AG10803 (cell line): ENCODE measurements around the gene THSD4.
A peak's percentile ranks its signal among the peaks of the same experiment; 100 is the strongest.

Source experiments
- DNase-seq: peaks from one replicate; pipeline ENCODE4 v3.0.0; 2010; ENCODE audit warnings: low read depth
- H3K4me3 ChIP-seq: 2 replicates; pipeline ENCODE4 v1.5.1; 2011; ENCODE audit warnings: mild to moderate bottlenecking, low read length, control low read depth
- CTCF ChIP-seq: conservative IDR thresholded peaks from 2 replicates; pipeline ENCODE4 v1.5.1; 2011; ENCODE audit warnings: mild to moderate bottlenecking, low read length, control low read depth, inconsistent platforms

THSD4 gene

DNA sequence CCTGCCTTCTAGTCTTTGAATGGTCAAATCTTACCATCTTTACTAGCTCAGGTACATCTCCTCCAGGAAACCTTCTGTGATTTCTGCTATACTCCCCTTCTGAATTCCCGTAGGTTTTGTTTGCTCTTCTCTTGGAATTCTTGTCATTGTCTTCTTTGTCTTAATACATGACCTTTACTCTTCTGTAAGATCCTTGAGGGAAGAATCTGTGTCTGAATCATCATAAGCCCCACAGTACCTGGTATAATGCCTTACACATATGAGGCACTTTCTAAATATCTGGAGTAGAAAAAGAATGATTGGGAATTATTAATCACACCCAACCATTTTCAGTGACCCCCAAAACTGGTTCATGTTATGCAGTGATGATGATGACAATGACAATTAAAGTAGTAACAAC is 485.0 kb downstream of the THSD4 start:
- DNase-seq, result no peak
- H3K4me3 ChIP-seq, result no peak overlapping the region
- TF ChIP-seq CTCF, result no peak

DNA sequence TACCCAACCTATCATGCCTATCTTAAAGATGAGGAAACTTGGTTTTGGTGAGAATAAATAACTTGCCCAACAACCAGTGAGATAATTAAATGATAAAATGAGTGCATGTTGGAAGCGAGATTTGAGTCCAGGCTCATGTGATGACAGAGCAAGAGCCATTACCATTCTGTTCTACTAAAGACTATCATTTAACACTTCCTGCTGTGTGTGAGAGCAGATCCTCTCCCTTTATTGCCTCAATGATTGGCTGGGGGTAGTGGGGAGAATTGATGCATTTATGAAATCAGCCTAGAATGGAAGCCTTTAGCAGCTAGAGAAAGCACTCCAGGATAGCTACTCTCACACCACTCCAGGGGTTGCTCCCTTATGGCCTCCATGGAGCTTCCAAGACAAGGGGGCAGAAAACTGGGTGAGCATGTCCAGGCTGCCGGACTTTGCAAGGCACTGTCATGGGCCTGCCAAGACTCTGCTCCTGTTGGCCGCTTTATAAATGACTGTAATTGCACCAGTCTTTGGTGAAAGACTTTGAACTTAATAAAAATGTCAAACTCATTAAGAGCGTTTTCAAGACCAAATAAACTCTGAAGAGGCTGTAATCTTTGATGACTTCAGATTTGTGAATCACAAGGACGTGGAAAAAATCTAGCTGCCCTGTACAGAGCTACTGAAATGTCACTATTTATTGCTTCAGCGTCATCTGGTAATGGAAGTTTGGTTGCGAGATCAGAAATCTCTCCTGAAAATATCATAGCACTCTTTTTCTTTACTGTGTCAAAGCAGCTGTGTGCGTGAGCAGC is 486.0 kb downstream of the THSD4 start:
- no peak overlapping the region for H3K4me3 ChIP-seq
- no peak for TF ChIP-seq CTCF
- DNase-seq, result no peak

- H3K4me3 ChIP-seq, result no peak overlapping the region
- no peak for DNase-seq
- TF ChIP-seq CTCF, result no peak
Observed at GRCh38 chr15:71603379-71603778, 488.1 kb downstream of the THSD4 start.

DNA sequence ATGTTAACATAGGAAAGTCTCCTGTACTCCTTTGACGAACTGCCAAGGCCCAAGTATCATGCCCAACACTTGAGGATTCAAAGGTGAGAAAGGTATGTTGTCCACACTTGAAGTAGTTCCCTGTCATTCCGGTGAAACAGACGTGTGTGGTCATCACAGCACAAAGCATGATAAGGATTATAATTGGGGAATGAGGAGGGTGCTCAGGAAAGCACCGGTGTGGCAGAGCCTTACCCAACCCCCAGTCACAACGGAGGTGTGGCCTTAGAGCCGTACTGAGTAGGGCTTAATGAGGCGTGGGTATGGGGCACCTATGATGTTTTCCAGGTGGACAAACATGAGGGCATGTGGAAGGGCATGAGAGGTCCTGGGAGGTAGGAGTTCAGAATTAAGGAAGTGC is 492.1 kb downstream of the THSD4 start:
- no peak for DNase-seq
- TF ChIP-seq CTCF, result no peak
- no peak overlapping the region for H3K4me3 ChIP-seq

DNA sequence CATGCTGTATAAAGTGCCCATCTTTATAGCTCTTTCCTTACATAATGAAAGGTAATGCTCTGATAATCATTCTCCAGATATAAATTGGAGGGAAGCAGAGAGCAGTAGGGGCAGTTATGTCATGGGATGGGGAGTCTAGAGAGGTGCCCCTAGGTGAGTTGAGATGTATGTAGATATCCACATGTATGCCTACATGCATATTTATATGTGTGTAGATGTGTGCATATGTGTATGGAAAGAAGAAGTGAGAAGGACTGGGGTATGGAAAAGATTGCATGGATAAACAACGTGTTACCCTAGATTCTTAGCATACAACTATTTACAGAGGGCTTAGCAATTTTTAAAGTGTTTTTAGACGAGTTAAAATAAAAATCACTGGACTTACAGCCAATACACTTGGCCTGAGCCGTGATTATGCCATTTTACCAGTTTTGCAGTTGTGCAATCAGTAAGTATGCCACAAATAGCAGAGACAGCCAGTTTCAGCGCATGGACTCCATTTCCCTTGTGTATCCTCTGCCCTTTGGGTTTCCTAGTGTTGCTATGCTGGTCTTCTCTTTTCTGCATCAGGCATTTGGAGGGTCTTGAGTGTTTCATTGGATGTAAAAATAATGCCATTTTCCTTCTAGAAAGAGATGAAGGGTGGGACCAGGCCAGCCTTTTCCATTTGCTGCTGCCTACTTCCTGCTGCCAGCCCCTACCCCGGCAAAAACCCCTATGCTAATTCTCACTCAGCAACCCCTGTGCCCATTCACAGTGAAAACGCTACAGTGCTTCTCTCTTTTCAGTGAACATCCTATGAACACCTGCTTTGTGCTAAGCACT is 495.7 kb downstream of the THSD4 start:
- H3K4me3 ChIP-seq, result no peak overlapping the region
- no peak for TF ChIP-seq CTCF
- DNase-seq, result peak; percentile 43

DNA sequence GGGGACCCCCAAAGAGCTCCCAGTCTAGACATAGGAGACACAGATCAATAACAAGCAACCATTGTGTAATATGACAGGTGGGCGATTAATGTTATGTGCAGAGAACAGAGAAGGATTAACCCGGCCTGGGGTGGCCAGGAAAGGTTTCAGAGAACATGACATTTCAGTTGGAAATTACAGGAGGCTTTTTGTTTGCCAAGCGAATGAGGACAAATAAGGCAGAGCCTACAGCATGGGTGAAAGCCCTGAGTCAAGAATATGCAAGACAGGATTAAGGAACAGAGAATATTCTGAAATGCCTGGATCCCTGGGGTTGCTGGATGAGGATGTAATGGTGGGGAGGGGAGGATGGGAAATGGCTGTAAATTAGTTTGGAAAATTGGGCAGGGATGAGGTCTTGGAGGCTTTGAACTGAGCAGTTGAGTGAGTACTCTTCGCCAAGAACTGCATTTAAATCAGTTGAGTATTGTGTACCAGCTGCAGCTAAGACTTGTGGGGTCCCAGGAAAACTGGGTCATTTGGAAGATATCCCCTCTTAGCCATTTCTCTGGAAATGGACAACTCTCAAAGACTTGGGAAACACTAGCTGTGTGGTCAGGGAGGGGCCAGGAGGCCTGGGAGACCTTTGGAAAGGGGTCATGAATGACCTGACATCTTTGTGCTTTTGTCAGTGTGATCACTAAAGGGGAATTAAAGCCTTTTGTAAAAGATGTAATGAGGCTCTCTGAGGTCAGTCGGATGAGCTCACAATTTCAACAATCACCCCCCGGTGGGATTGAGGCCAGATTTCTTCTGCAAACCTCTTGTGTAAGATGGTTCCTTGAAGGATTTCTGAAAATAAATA is 496.5 kb downstream of the THSD4 start:
- no peak for DNase-seq
- H3K4me3 ChIP-seq, result no peak overlapping the region
- TF ChIP-seq CTCF, result no peak
